GM12878 (cell line): ENCODE results near the gene EVX1. TPM values are rescaled to one million over a fixed set of nuclear protein-coding genes. Genes with fewer than 3 reads are reported as not detected.

Experiments
- ATAC-seq: fragments of 200-7000 bp; cut with Tn5 transposase; 3 replicates; pipeline ENCODE4 v1.9.1; 2020; ENCODE audit warnings: mild to moderate bottlenecking, moderate library complexity
- BruUV-seq: library from RNA; stranded (reverse); fragments of 400-500 nt; replicated peaks from 2 replicates; lab custom pipeline; 2021; lab: Mats Ljungman, UMichigan
- CTCF ChIA-PET: fragments of 300-600 bp; sonication (Branson Sonifier 250); formaldehyde crosslinking; extraction: SDS; loops from one replicate; lab custom pipeline; 2021; ENCODE audit warnings: inconsistent platforms; lab: Yijun Ruan, JAX
- POLR2A ChIA-PET: fragments of 350-600 bp; formaldehyde crosslinking; extraction: SDS; loops from one replicate; lab custom pipeline; 2021; ENCODE audit warnings: inconsistent platforms; lab: Charles Lee
- RAD21 ChIA-PET: fragments of 300-600 bp; sonication (Branson Sonifier 250); formaldehyde crosslinking; loops from one replicate; lab custom pipeline; 2023; ENCODE audit warnings: antibody characterized with exemption; ENCODE audit not compliant: unreplicated experiment; lab: Charles Lee
- SMC1A ChIA-PET: fragments of 300-600 bp; sonication (Branson Sonifier 250); formaldehyde crosslinking; loops from one replicate; lab custom pipeline; 2023; ENCODE audit not compliant: unreplicated experiment, uncharacterized antibody; lab: Charles Lee
- DNase-seq: peaks from one replicate; pipeline ENCODE4 v3.0.0-alpha.2; 2011; ENCODE audit warnings: low read depth, low spot score
- FAIRE-seq: peaks from 3 replicates; lab custom pipeline; 2011; peaks lifted over from hg19 to GRCh38; lab: Jason Lieb, UNC
- H2AFZ ChIP-seq: 2 replicates; pipeline ENCODE4 v1.6.0; 2011; ENCODE audit warnings: low read depth, low read length, control low read depth; ENCODE audit not compliant: control insufficient read depth
- H3K27ac ChIP-seq: 2 replicates; pipeline ENCODE4 v1.5.1; 2011; ENCODE audit warnings: control low read depth; ENCODE audit not compliant: control insufficient read depth, insufficient read depth
- H3K27me3 ChIP-seq, 2 experiments: replicated peaks in 1 of 2; 2 replicates each; pipeline versions ENCODE4 v1.6.0 to v1.6.1; 2011; ENCODE audit warnings: low read length in 1 of 2; ENCODE audit not compliant: control insufficient read depth in 2 of 2, insufficient read depth in 2 of 2
- H3K36me3 ChIP-seq, 2 experiments: 2 replicates each; pipeline ENCODE4 v1.5.1; 2011; ENCODE audit warnings: low read length in 1 of 2; ENCODE audit not compliant: control insufficient read depth in 2 of 2, insufficient read depth in 2 of 2
- H3K4me1 ChIP-seq: 2 replicates; pipeline ENCODE4 v1.6.1; 2011; ENCODE audit warnings: mild to moderate bottlenecking, low read length, moderate library complexity, mixed read lengths; ENCODE audit not compliant: control insufficient read depth, insufficient read depth
- H3K4me2 ChIP-seq: 2 replicates; pipeline ENCODE4 v1.6.0; 2011; ENCODE audit warnings: control low read depth; ENCODE audit not compliant: control insufficient read depth, insufficient read depth
- H3K4me3 ChIP-seq: fragments of 200-600 bp; sonication (generic); 2 replicates; pipeline ENCODE4 v1.5.1; 2016
- H3K79me2 ChIP-seq: 2 replicates; pipeline ENCODE4 v1.6.0; 2011; ENCODE audit warnings: low read length; ENCODE audit not compliant: control insufficient read depth, insufficient read depth
- H3K9ac ChIP-seq: 2 replicates; pipeline ENCODE4 v1.8.0; 2011; ENCODE audit warnings: low read length, control low read depth, mixed read lengths; ENCODE audit not compliant: control insufficient read depth, insufficient read depth
- H3K9me3 ChIP-seq: replicated peaks from 3 replicates; pipeline ENCODE4 v1.5.1; 2011; ENCODE audit warnings: mild to moderate bottlenecking, low read length; ENCODE audit not compliant: control insufficient read depth, insufficient read depth
- H4K20me1 ChIP-seq: 2 replicates; pipeline ENCODE4 v1.6.0; 2011; ENCODE audit not compliant: control insufficient read depth, insufficient read depth
- ATF2 ChIP-seq: IDR thresholded peaks from 2 replicates; pipeline ENCODE4 v1.6.1; 2012; ENCODE audit warnings: low read length, inconsistent platforms
- E2F8 ChIP-seq: fragments of 450-650 bp; IDR thresholded peaks from 2 replicates; pipeline ENCODE4 v1.6.1; 2018; ENCODE audit warnings: mild to moderate bottlenecking, low read depth, moderate library complexity; ENCODE audit not compliant: partially characterized antibody
- FOXK2 ChIP-seq: fragments of 450-650 bp; IDR thresholded peaks from 2 replicates; pipeline ENCODE4 v1.6.1; 2017; ENCODE audit warnings: mild to moderate bottlenecking, moderate library complexity
- FOXM1 ChIP-seq: IDR thresholded peaks from 2 replicates; pipeline ENCODE4 v1.6.1; 2012; ENCODE audit warnings: low read depth, mild to moderate bottlenecking, inconsistent platforms, low read length, moderate library complexity
- IRF3 ChIP-seq: fragments of 450-650 bp; IDR thresholded peaks from 2 replicates; pipeline ENCODE4 v1.6.1; 2014; ENCODE audit warnings: mild to moderate bottlenecking
- MEF2B ChIP-seq: fragments of 450-650 bp; IDR thresholded peaks from 2 replicates; pipeline ENCODE4 v1.6.1; 2018; ENCODE audit warnings: mild to moderate bottlenecking, moderate library complexity; ENCODE audit not compliant: partially characterized antibody, poor library complexity, severe bottlenecking
- RB1 ChIP-seq: fragments of 450-650 bp; formaldehyde crosslinking; IDR thresholded peaks from 2 replicates; pipeline ENCODE4 v1.6.1; 2017; ENCODE audit warnings: mild to moderate bottlenecking, borderline replicate concordance
- RCOR1 ChIP-seq: conservative IDR thresholded peaks from 2 replicates; pipeline ENCODE4 v1.6.1; 2012; ENCODE audit warnings: low read depth, low read length, improper control_type of control experiment
- ZNF217 ChIP-seq: fragments of 450-650 bp; IDR thresholded peaks from 2 replicates; pipeline ENCODE4 v1.6.1; 2017; ENCODE audit warnings: antibody characterized with exemption, mild to moderate bottlenecking
- WGBS: methylation state at CpG from one replicate; pipeline ENCODE4 v1.1.6; 2016; ENCODE audit warnings: low lambda C conversion rate; ENCODE audit not compliant: insufficient replicate concordance, insufficient coverage; ENCODE audit errors: missing lambda C conversion rate; 5-methylcytosine and 5-hydroxymethylcytosine counted together
- in situ Hi-C: fragments of 300-500 bp; cut with MboI; formaldehyde crosslinking; loops from 9 replicates; pipeline ENCODE4 v1.14.3; 2018; ENCODE audit warnings: mixed read lengths
- intact Hi-C: fragments of 100-400 bp; cut with micrococcal nuclease; formaldehyde crosslinking; loops from one replicate; pipeline ENCODE4 v1.14.2; 2022; ENCODE audit not compliant: unreplicated experiment
- polyA plus RNA-seq, 11 experiments: library from polyadenylated mRNA; depleted of rRNA in 4 of 11; unstranded in 6 of 11; stranded (reverse) in 5 of 11; fragments of >200 nt; fragmentation: Nextera tagmentation in 4 of 11; fragmentation: Illumina TruSeq in 1 of 11; extraction: Ambion mirVana in 4 of 11; extraction: Trizol in 1 of 11; gene quantifications; 1 replicate in 1 of 11; 2 replicates in 10 of 11; pipeline versions ENCODE4 v1.2.1 to v1.2.3, GENCODE V29; 2011 to 2016; ENCODE audit warnings: inconsistent platforms in 2 of 11, missing spikeins in 2 of 11, low read depth in 1 of 11
- total RNA-seq, 4 experiments: library from RNA; depleted of rRNA in 3 of 4; stranded (reverse); fragments of >200 nt in 3 of 4; fragmentation: Illumina TruSeq in 1 of 4; extraction: Trizol in 1 of 4; gene quantifications; 2 replicates each; pipeline versions ENCODE4 v1.2.1 to v1.2.3, GENCODE V29; 2013 to 2021

The EVX1 gene
- total and polyA plus RNA-seq, 10 of the 15 experiments (the other 5 are each of a cell fraction or from before 2014, with no cell fraction given), result not detected

GRCh38 chr7:27243340-27244163 lies 950 bp downstream of the EVX1 start:
- in situ Hi-C loops, result no loop called here
- no peak overlapping the region for H3K27ac ChIP-seq
- no peaks in the 10 kb centered on the region; the same call in 2 of the 3 replicates for H3K9me3 ChIP-seq
- no peak overlapping the region for H3K4me3 ChIP-seq
- H3K79me2 ChIP-seq, result no peaks in the 10 kb centered on the region
- H3K4me2 ChIP-seq, result no peak overlapping the region
- 18% methylated on average over 39 of the region's 43 CpGs for WGBS
- H3K4me1 ChIP-seq, result no peaks in the 10 kb centered on the region
- ATAC-seq, result no peak
- H3K27me3 ChIP-seq, result peaks cover 21 to 28% of the 10 kb centered on the region in 2 experiments
- SMC1A ChIA-PET, result no interaction called here
- FAIRE-seq, result no peak
- TF ChIP-seq RB1 (no peak), RCOR1 (no peak), MEF2B (no peak)
- TF ChIP-seq, all 136 proteins: peak for 0
- H3K36me3 ChIP-seq, result no peaks in the 10 kb centered on the region
- H3K9ac ChIP-seq, result no peak overlapping the region
- BruUV-seq, result no TSS peak
- H4K20me1 ChIP-seq, result no peaks in the 10 kb centered on the region
- no peak overlapping the region for H2AFZ ChIP-seq
- ChIA-PET RAD21 (interaction anchor here (0.5 kb wide), 1 partner anchor 25 kb away, joined by 3 read pairs; no protein-coding TSS in a partner anchor), CTCF (no interaction called here), POLR2A (no interaction called here)
- no peak for DNase-seq
- intact Hi-C loops, result no loop called here

GRCh38 chr7:27244488-27245123 lies 2.0 kb downstream of the EVX1 start:
- FAIRE-seq, result no peak
- H3K4me3 ChIP-seq, result no peak overlapping the region
- H2AFZ ChIP-seq, result no peak overlapping the region
- H3K9me3 ChIP-seq, result no peaks in the 10 kb centered on the region; the same call in 2 of the 3 replicates
- peaks cover 21 to 25% of the 10 kb centered on the region in 2 experiments for H3K27me3 ChIP-seq
- no peak overlapping the region for H3K9ac ChIP-seq
- ChIA-PET POLR2A (no interaction called here), SMC1A (no interaction called here), RAD21 (no interaction called here), CTCF (no interaction called here)
- no peaks in the 10 kb centered on the region for H3K4me1 ChIP-seq
- in situ Hi-C loops (no loop called here), intact Hi-C loops (no loop called here)
- no TSS peak for BruUV-seq
- ATAC-seq, result no peak
- H3K4me2 ChIP-seq, result no peak overlapping the region
- WGBS, result 29% methylated on average over 12 of the region's 18 CpGs
- H3K79me2 ChIP-seq, result no peaks in the 10 kb centered on the region
- DNase-seq, result no peak
- no peaks in the 10 kb centered on the region for H4K20me1 ChIP-seq
- H3K36me3 ChIP-seq, result no peaks in the 10 kb centered on the region
- no peak overlapping the region for H3K27ac ChIP-seq
- no peak for TF ChIP-seq RCOR1
- no peak for TF ChIP-seq ATF2
- TF ChIP-seq ZNF217, result no peak
- no peak for TF ChIP-seq FOXK2
- no peak for TF ChIP-seq IRF3
- no peak for TF ChIP-seq FOXM1
- no peak for TF ChIP-seq E2F8
